Measurements from ENCODE around the gene DNM2. TPM values are rescaled to one million over a fixed set of nuclear protein-coding genes. Genes with fewer than 3 reads are reported as not detected.

The DNM2 gene
- polyA plus RNA-seq, 4 donors: 130 to 145 (median 136) TPM

- DNase-seq (ENCODE audit: low read depth in 4 of 4, low spot score in 3 of 4): no peak
These were observed 51.1 kb downstream of the DNM2 start for GRCh38 chr19:10768936-10769335.

GRCh38 chr19:10769533-10770491 is 51.9 kb downstream of the DNM2 start:
- no peak for DNase-seq (ENCODE audit: low read depth in 4 of 4, low spot score in 3 of 4)

- DNase-seq (ENCODE audit: low read depth in 4 of 4, low spot score in 3 of 4): no peak
These were observed 56.1 kb downstream of the DNM2 start for GRCh38 chr19:10773969-10774368.

DNA sequence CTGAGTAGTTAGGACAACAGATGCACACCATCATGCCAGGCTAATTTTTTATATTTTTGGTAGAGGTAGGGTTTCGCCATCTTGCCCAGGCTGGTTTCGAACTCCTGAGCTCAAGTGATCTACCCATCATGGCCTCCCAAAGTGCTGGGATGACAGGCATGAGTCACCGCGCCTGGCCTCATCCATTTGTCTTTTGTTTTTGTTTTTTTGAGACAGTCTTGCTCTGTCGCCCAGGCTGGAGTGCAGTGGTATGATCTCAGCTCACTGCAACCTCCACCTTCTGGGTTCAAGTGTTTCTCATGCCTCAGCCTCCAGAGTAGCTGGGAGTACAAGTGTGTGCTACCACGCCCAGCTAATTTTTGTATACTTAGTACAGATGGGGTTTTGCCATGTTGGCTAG is 57.0 kb downstream of the DNM2 start:
- DNase-seq (ENCODE audit: low read depth in 4 of 4, low spot score in 3 of 4): no peak

GRCh38 chr19:10776900-10777650 is 59.2 kb downstream of the DNM2 start:
- no peak for DNase-seq (ENCODE audit: low read depth in 4 of 4, low spot score in 3 of 4)

GRCh38 chr19:10780368-10780767 is 62.5 kb downstream of the DNM2 start:
- no peak for DNase-seq (ENCODE audit: low read depth in 4 of 4, low spot score in 3 of 4)

- DNase-seq (ENCODE audit: low read depth in 4 of 4, low spot score in 3 of 4): no peak
These were observed 64.9 kb downstream of the DNM2 start for GRCh38 chr19:10782795-10783194.

GRCh38 chr19:10784257-10784656 is 66.4 kb downstream of the DNM2 start:
- no peak for DNase-seq (ENCODE audit: low read depth in 4 of 4, low spot score in 3 of 4)

GRCh38 chr19:10788146-10788545 is 70.3 kb downstream of the DNM2 start:
- DNase-seq (ENCODE audit: low read depth in 4 of 4, low spot score in 3 of 4): no peak

DNA sequence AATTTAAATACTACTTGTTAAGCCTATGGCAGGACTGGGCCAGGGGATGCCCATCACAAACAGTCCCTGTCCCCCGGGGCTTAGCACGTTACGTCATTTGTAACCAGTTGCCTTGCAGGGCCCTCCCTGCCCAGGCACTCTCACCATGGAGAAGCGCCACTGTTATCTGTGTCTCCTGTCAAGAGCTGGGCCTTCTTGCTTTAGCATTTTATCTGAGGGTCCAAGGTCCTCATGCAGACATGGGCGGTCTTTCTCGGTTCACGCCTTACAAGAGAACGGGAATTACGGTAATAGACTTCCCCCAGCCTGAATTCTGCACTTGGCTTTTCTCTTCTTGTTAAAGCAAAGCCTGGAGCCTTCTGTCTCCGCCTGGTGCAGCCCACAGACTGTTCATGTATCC is 72.0 kb downstream of the DNM2 start:
- no peak for DNase-seq (ENCODE audit: low read depth in 4 of 4, low spot score in 3 of 4)

- DNase-seq (ENCODE audit: low read depth in 4 of 4, low spot score in 3 of 4): no peak
These were observed 78.8 kb downstream of the DNM2 start for GRCh38 chr19:10796653-10797052.

GRCh38 chr19:10797078-10797477 is 79.2 kb downstream of the DNM2 start:
- DNase-seq (ENCODE audit: low read depth in 4 of 4, low spot score in 3 of 4): no peak

DNA sequence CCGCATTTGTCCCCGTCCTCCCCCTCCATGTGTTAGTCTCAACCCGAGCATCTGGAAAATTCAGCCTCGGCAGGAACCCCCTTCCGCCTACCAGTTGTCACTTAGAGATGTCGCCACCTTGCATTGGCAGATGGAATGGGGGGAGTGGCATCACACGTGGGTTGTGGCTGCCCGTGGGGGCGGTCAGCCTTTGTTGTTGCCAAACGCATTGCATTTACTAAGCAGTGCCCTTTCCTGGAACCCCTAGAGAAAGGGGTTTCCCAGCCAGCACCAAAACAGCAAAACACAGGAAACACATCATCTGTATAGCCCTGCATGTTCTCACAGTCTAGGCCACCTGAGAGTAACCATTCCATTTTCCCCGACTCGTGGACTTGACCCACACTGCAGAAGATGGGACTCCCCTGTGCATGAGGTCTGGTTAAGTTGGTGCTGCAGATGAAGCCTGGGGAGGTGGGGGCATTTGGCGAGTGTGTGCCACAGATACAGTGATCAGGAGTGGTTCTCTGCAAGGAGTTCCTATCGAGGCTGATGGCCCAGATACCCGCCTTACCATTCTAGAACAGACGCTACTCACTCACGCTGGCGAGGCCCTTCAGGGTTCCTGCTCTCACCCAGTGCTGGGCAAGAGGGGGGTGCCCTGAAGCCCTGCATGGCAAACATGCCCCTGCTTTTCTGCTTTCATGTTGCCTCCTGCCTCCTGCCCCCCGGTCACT is 79.8 kb downstream of the DNM2 start:
- no peak for DNase-seq (ENCODE audit: low read depth in 4 of 4, low spot score in 3 of 4)

DNA sequence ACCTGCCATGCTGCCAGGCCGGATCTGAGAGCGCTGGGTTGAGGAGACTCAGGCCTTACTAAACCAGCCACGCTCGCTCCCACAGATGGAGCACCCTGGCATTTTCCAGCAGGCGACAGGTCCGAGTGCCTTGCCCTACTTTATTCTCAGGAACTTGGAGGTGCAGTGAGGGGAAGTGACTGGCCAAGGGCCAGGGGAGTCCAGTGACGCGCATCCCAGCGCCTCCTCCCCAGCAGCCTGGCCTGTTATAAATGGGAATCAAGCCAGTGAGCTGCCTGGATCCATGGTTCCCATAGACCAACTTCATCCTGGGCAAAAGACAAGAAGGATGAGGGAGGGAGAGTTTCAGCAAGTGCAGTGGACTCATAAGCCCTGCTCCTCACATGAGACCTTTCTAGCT is 82.6 kb downstream of the DNM2 start:
- no peak for DNase-seq (ENCODE audit: low read depth in 4 of 4, low spot score in 3 of 4)

DNA sequence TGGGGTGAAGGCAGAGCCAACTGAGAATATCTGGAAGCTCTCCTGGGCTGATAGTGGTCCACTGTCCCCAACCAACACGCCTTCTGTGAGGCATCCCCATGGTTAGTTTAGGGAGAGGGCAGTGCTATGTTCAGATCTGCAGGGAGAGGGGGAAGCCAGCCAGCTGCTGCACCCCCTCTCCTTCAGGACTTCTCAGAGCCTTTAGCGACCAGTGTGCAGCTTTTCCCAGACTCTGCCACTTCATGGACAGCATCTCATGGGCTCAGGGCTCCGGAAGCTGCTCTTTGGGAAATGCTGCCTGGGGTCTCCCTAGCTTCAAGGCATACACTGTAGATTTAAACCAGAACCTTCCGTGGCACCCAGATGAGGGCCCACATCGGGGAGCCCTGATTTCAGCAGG is 84.6 kb downstream of the DNM2 start:
- DNase-seq (ENCODE audit: low read depth in 4 of 4, low spot score in 3 of 4): no peak

DNA sequence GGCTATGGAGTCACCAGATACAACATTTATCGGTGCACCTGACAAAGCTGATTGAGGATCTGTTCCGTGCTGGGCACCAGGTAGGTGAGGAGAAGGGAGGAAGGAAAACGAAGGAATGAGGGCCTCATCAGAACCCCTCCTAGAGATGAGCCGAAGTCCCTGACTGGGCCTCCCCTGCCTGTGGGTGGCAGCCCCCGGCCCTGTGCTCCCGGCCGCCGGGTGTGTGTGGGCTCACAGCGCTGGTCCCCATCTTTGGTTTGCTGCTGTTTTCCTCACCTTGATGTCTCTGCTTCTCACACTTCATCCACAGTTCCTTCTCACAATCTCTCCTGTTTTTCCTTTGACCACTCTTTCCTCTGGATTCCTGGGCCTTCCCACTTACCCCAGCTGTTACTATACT is 85.4 kb downstream of the DNM2 start:
- no peak for DNase-seq (ENCODE audit: low read depth in 4 of 4, low spot score in 3 of 4)

DNA sequence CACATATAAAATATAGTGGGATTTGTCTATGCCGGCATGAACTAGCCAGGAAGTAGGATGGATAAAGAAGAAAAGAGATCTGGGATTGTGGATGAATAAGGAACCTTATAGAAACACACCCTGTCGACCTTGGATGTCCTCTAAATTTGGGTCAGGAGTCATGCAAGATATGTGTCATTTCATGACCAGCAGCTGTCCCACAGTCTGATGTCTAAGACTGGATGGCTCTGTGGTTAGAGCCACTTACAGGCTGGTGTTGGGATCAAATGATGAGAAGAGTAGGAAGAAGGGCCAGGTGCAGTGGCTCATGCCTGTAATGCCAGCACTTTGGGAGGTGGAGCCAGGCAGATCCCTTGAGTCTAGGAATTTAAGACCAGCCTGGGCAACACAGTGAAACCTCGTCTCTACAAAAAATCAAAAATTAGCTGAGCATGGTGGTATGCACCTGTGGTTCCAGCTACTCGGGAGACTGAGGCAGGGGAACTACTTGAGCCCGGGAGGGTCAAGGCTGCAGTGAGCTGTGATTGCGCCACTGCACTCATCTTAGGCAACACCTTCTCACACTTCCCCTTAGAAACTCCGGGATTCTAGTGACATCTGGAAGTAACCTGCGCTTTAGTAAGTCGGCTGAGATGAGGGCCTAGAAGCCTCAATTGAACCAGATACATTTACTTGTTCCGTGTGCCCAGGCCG is 87.3 kb downstream of the DNM2 start:
- DNase-seq (ENCODE audit: low read depth in 4 of 4, low spot score in 3 of 4): no peak

- DNase-seq (ENCODE audit: low read depth in 4 of 4, low spot score in 3 of 4): no peak
These were observed 87.9 kb downstream of the DNM2 start for GRCh38 chr19:10805758-10806247.

- no peak for DNase-seq (ENCODE audit: low read depth in 4 of 4, low spot score in 3 of 4)
These were observed 91.2 kb downstream of the DNM2 start for GRCh38 chr19:10808937-10809649.
